Measurements from ENCODE around the gene RAB6A.

DNA sequence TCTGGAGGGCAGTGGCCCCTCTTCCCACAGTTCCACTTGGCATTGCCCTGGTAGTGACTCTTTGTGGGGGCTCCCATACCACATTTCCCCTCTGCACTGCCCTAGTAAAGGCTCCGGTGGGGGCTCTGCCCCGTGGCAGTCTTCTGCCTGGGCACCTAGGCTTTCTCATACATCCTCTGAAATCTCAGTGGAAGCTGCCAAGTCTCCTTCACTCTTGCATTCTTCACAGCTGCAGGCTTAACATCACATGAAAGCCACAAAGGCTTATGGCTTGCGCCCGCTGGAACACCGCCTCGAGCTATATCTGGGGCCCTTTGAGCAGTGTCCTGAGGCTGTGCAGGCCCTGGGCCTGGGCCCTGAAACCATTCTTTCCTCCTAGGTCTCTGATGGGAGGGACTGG, 89.2 kb downstream of the RAB6A start:
- TF ChIP-seq POLR2A (IDR thresholded peaks at IDR 0.05; ENCODE audit: low read length) = no peak
- TF ChIP-seq GATA1 (IDR thresholded peaks at IDR 0.05; ENCODE audit: low read depth, low read length) = no peak
